Measurements from ENCODE around the gene UBAC2. TPM values are rescaled to one million over a fixed set of nuclear protein-coding genes. Genes with fewer than 3 reads are reported as not detected.
A peak's percentile ranks its signal among the peaks of the same experiment; 100 is the strongest.
"Not testable (repeated sequence)": the region's sequence is repeated elsewhere in the genome, so short reads cannot be mapped to it uniquely, and the experiment has no call there.

Gene UBAC2
- total RNA-seq, 3 donors from 2014 or later = 57.4 to 74.2 (median 67.5) TPM

DNA sequence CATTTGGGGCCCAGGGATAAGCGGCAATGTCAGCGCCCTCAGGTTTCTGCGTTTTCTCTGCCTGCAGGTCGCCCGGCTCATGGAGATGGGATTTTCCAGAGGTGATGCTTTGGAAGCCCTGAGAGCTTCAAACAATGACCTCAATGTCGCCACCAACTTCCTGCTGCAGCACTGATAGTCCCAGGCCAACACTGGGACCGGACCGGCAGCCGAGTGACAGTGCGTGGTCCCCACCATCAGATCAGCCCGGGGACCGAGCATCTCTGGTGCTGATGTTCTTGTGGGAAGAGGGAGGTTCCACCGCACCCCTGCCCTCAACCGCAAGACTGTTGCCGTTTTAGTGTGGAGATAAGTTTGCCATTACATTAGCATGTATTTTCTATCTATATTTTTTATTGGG, 184.5 kb downstream of the UBAC2 start:
- H3K4me3 ChIP-seq = no peak overlapping the region
- TF ChIP-seq, protein P1, sequence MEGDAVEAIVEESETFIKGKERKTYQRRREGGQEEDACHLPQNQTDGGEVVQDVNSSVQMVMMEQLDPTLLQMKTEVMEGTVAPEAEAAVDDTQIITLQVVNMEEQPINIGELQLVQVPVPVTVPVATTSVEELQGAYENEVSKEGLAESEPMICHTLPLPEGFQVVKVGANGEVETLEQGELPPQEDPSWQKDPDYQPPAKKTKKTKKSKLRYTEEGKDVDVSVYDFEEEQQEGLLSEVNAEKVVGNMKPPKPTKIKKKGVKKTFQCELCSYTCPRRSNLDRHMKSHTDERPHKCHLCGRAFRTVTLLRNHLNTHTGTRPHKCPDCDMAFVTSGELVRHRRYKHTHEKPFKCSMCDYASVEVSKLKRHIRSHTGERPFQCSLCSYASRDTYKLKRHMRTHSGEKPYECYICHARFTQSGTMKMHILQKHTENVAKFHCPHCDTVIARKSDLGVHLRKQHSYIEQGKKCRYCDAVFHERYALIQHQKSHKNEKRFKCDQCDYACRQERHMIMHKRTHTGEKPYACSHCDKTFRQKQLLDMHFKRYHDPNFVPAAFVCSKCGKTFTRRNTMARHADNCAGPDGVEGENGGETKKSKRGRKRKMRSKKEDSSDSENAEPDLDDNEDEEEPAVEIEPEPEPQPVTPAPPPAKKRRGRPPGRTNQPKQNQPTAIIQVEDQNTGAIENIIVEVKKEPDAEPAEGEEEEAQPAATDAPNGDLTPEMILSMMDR (IDR thresholded peaks at IDR 0.05) = no peak
- intact Hi-C loops (cut with DNase I, micrococcal nuclease) = loop anchor here in 1 of 2 donors (5.0 kb wide), 1 partner anchor 37 kb away; no protein-coding TSS in a partner anchor
- H3K9me3 ChIP-seq = no peaks in the 10 kb centered on the region
- H3K36me3 ChIP-seq (ENCODE audit: low read depth) = no peaks in the 10 kb centered on the region
- ATAC-seq (no peak), DNase-seq (no peak)
- H3K4me1 ChIP-seq (ENCODE audit: low read depth) = peaks cover 6% of the 10 kb centered on the region

DNA sequence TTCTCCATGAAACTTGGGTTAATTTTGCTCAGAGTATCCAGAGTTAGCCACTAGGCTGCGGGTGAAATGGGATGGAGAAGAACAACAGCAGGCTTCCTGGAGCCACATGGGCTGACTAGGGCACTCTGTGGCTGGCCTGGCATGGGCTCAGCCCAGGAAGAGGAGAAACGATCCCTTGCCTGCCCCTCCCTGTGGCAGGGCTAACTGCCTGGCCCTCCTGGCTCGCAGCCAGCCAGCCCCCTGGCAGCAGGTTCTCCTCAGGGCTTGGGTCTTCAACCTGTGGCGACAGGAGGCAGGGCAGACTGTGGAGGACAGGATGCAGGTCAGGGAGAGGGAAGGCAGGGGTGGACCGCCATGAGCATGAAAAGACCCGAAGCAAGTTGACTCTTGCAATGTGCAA, 185.3 kb downstream of the UBAC2 start:
- Histone ChIP-seq H3K9me3 (no peaks in the 10 kb centered on the region), H3K36me3 (ENCODE audit: low read depth) (no peaks in the 10 kb centered on the region), H3K4me3 (no peak overlapping the region), H3K4me1 (ENCODE audit: low read depth) (peaks cover 6% of the 10 kb centered on the region)
- intact Hi-C loops (cut with DNase I, micrococcal nuclease) = loop anchor here in 1 of 2 donors (5.0 kb wide), 1 partner anchor 36 kb away; no protein-coding TSS in a partner anchor
- DNase-seq (no peak), ATAC-seq (no peak)
- TF ChIP-seq, protein P1 (IDR thresholded peaks at IDR 0.05) = no peak

DNA sequence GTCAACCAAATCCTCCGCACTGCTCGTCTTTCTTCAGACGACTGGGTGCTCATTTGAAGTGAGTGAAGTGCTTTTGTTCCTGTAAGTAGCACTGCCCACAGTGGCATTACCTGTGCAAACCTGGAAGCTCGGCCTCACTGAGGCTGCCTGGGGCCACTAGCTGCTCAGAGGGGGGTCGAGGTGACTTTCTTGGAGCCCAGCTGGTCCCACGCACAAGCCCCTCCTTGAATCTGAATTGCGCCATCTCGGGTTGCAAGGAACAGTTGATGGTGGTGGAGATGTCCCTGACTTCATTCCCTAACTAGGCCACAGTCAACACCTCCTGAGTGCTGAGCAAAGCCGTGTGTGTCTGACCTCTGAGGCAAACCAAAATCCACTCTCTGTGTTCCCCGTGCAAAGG, 185.8 kb downstream of the UBAC2 start:
- TF ChIP-seq, protein P1 (IDR thresholded peaks at IDR 0.05) = no peak
- H3K4me1 ChIP-seq (ENCODE audit: low read depth) = peaks cover 6% of the 10 kb centered on the region
- DNase-seq (no peak), ATAC-seq (no peak)
- H3K36me3 ChIP-seq (ENCODE audit: low read depth) = no peaks in the 10 kb centered on the region
- intact Hi-C loops (cut with DNase I, micrococcal nuclease) = loop anchor here in 1 of 2 donors (5.0 kb wide), 1 partner anchor 36 kb away; no protein-coding TSS in a partner anchor
- H3K9me3 ChIP-seq = no peaks in the 10 kb centered on the region
- no peak overlapping the region for H3K4me3 ChIP-seq

DNA sequence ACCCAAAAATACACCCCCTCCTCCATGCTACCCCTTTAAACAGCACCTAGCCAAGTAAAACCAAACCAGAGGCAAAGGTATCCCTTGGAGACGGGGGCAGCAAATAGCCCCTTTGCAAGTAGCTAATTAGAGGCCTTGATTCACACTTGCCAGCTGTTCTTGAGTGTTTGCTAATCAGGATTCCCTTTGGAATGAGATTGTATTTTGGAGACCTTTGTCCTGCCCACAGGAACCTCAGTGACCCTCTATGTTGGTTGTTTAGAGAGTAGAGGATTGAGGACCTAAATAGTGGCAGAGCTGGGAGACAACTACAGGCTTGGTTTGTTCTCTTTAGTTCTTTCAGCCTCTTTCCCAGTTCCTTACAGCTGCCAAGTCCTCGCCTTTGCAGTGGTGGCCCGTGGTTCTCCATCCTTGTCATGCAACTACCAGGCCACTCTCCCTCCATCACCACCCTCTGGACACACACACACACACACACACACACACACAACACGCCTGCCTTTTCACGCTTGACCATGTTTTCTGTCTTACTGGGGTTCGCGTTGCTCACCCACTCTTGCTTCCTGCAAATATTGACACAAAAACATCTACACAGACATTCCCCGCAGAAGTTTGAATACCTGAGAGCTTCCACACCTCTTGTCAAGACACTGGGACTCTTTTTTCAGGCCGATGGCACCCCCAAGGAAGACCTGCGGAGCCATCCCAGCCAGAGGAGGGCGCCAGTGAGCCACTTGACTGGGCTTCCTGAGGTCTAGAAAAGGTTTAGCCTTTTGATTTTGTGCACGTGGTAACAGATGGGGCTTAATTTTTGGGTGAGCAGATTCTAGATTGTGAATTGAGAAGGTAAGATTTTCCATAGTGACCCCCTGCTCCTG, 186.5 kb downstream of the UBAC2 start:
- peaks cover 6% of the 10 kb centered on the region for H3K4me1 ChIP-seq (ENCODE audit: low read depth)
- no peak overlapping the region for H3K4me3 ChIP-seq
- ATAC-seq (peak; percentile 65), DNase-seq (peak; percentile 80 to 85 (median 84))
- TF ChIP-seq, protein P1 (IDR thresholded peaks at IDR 0.05) = peak; percentile 52
- intact Hi-C loops (cut with DNase I, micrococcal nuclease) = loop anchor here in 1 of 2 donors (5.0 kb wide), 1 partner anchor 35 kb away; no protein-coding TSS in a partner anchor
- no peaks in the 10 kb centered on the region for H3K9me3 ChIP-seq
- H3K36me3 ChIP-seq (ENCODE audit: low read depth) = no peaks in the 10 kb centered on the region

DNA sequence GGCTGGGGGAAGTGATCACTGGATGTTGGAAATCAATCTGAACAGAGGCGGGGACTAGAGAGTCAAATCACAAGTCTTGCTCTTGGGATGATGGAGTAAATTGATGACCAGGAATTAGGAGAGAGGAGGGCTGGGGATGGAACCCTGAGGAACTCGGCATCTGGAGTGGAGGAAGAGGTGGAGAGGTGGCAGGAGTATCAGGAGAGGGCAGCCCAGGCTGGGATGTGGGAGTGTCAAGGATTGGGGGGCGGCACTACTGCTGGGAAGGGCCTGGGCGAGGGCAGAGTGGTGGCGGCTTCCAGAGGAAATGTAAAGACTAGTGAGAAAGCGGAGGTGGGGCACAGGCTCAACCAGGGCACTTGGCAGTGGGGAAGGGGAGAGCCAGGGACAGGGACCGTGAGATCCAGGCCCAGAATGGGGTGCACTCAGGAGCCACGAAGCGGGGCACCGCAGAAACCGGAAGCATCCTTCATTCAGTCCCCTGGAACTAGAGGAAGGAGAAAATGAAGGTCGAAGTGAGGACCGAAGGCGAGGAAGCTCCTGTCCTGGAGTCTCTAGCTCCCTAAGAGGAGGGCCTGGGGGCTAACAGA, 187.8 kb downstream of the UBAC2 start:
- Histone ChIP-seq H3K4me3 (no peak overlapping the region), H3K9me3 (no peaks in the 10 kb centered on the region), H3K36me3 (ENCODE audit: low read depth) (no peaks in the 10 kb centered on the region), H3K4me1 (ENCODE audit: low read depth) (no peaks in the 10 kb centered on the region)
- intact Hi-C loops (cut with DNase I, micrococcal nuclease) = loop anchor here in 1 of 2 donors (5.0 kb wide), 1 partner anchor 34 kb away; no protein-coding TSS in a partner anchor
- TF ChIP-seq, protein P1 (IDR thresholded peaks at IDR 0.05) = no peak
- ATAC-seq (no peak), DNase-seq (no peak)

DNA sequence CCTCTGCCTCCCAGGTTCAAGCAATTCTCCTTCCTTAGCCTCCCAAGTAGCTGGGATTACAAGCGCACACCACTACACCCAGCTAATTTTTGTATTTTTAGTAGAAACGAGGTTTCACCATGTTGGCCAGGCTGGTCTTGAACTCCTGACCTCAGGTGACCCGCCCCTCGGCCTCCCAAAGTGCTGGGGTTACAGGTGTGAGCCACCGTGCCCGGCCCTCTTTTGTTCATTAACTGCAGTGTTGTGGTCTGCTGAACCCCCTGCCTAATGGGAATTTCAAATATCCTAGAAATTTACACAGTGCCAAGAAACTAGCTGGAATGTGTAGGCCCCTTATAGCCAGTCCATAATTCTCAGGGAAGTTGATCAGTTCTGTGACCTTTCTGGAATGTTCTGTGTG, 188.4 kb downstream of the UBAC2 start:
- intact Hi-C loops (cut with DNase I, micrococcal nuclease) = loop anchor here in 1 of 2 donors (5.0 kb wide), 1 partner anchor 33 kb away; no protein-coding TSS in a partner anchor
- not testable (repeated sequence) for H3K9me3 ChIP-seq; H3K4me3 ChIP-seq; H3K36me3 ChIP-seq (ENCODE audit: low read depth); DNase-seq; H3K4me1 ChIP-seq (ENCODE audit: low read depth); ATAC-seq
